Measurements from ENCODE around the gene MAFG. TPM values are rescaled to one million over a fixed set of nuclear protein-coding genes. Genes with fewer than 3 reads are reported as not detected.
A peak's percentile ranks its signal among the peaks of the same experiment; 100 is the strongest.

Gene MAFG
- total RNA-seq, 6 donors from 2014 or later: 23.0 to 46.4 (median 28.8) TPM

DNA sequence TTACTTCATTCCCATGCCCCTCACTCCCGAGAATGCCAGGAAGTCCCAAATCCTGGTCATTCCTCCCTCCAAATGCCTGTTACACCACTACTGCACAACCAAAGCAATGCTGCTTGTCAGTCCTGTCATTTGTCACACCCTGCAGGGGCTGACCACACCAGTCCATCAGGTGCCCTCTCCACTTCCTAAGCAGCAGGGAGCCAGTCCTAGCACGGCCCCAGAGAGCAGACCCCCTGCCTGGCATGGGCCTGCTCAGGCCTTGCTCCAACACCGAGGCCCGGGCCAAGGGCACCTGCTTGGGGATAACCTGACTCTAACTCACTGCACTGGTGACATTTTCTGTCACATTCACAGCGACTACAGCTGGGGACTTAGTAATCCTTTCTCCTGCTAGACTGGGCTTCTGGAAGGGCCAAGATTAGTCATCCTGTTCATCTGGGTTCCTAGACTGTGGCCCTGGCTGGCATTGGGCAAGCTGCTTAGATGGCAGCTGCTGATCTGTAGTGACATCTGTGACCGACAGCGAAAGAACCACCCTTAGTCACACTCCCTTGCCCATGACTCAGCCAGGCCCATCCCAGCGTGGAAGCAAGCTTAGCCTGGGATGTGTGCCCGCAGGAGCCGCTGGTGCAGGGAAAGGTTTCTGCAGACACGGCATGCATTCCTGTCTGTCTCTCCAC is 41.5 kb downstream of the MAFG start:
- no peaks in the 10 kb centered on the region for H3K9me3 ChIP-seq
- 92 to 95% methylated on average over 7 to 11 of the region's 11 CpGs for WGBS, 2 donors
- no peak overlapping the region for H3K4me3 ChIP-seq
- DNase-seq (peak in 1 of 2 donors; percentile 49), ATAC-seq (ENCODE audit: low FRiP score in 2 of 2) (no peak)
- TF ChIP-seq EP300 (IDR thresholded peaks at IDR 0.05) (no peak), POLR2AphosphoS5 (IDR thresholded peaks at IDR 0.05) (no peak), POLR2A (IDR thresholded peaks at IDR 0.05) (no peak)
- TF ChIP-seq, protein P1, sequence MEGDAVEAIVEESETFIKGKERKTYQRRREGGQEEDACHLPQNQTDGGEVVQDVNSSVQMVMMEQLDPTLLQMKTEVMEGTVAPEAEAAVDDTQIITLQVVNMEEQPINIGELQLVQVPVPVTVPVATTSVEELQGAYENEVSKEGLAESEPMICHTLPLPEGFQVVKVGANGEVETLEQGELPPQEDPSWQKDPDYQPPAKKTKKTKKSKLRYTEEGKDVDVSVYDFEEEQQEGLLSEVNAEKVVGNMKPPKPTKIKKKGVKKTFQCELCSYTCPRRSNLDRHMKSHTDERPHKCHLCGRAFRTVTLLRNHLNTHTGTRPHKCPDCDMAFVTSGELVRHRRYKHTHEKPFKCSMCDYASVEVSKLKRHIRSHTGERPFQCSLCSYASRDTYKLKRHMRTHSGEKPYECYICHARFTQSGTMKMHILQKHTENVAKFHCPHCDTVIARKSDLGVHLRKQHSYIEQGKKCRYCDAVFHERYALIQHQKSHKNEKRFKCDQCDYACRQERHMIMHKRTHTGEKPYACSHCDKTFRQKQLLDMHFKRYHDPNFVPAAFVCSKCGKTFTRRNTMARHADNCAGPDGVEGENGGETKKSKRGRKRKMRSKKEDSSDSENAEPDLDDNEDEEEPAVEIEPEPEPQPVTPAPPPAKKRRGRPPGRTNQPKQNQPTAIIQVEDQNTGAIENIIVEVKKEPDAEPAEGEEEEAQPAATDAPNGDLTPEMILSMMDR (IDR thresholded peaks at IDR 0.05): no peak
- peaks cover 12 to 73% (median 53%) of the 10 kb centered on the region in 4 donors for H3K36me3 ChIP-seq
- H3K27me3 ChIP-seq: no peaks in the 10 kb centered on the region
- H3K4me1 ChIP-seq: peaks cover 12 to 16% (median 14%) of the 10 kb centered on the region in 4 donors
- no peak overlapping the region for H3K27ac ChIP-seq

- H3K9me3 ChIP-seq: no peaks in the 10 kb centered on the region
- peaks cover 9 to 12% (median 10%) of the 10 kb centered on the region in 4 donors for H3K4me1 ChIP-seq
- no peak overlapping the region for H3K27ac ChIP-seq
- no peak for TF ChIP-seq POLR2A (IDR thresholded peaks at IDR 0.05)
- 88 to 92% methylated on average over 10 of the region's 10 CpGs for WGBS, 2 donors
- H3K27me3 ChIP-seq: no peaks in the 10 kb centered on the region
- peaks cover 12 to 73% (median 53%) of the 10 kb centered on the region in 4 donors for H3K36me3 ChIP-seq
- ATAC-seq (ENCODE audit: low FRiP score in 2 of 2) (no peak), DNase-seq (no peak)
- no peak overlapping the region for H3K4me3 ChIP-seq
These were observed 42.1 kb downstream of the MAFG start for GRCh38 chr17:81885454-81885853.

- peaks cover 12 to 72% (median 54%) of the 10 kb centered on the region in 4 donors for H3K36me3 ChIP-seq
These were observed 42.6 kb downstream of the MAFG start for GRCh38 chr17:81884968-81885367.

GRCh38 chr17:81884520-81884919 is 43.0 kb downstream of the MAFG start:
- DNase-seq (no peak), ATAC-seq (ENCODE audit: low FRiP score in 2 of 2) (no peak)
- WGBS, 2 donors: 75 to 78% methylated on average over 5 to 11 of the region's 11 CpGs
- peaks cover 12 to 72% (median 53%) of the 10 kb centered on the region in 4 donors for H3K36me3 ChIP-seq
- H3K4me3 ChIP-seq: no peak overlapping the region
- no peaks in the 10 kb centered on the region for H3K27me3 ChIP-seq
- H3K4me1 ChIP-seq: peaks cover 0 to 3% (median under 1%) of the 10 kb centered on the region in 4 donors
- TF ChIP-seq POLR2A (IDR thresholded peaks at IDR 0.05) (no peak), EP300 (IDR thresholded peaks at IDR 0.05) (no peak), POLR2AphosphoS5 (IDR thresholded peaks at IDR 0.05) (no peak)
- TF ChIP-seq, protein P1 (IDR thresholded peaks at IDR 0.05): no peak
- H3K27ac ChIP-seq: no peak overlapping the region
- no peaks in the 10 kb centered on the region for H3K9me3 ChIP-seq

More at GRCh38 chr17:81884968-81885367, 42.6 kb downstream of the MAFG start:
- DNase-seq (peak in 1 of 2 donors; percentile 36), ATAC-seq (ENCODE audit: low FRiP score in 2 of 2) (peak; percentile 23 to 45)
- TF ChIP-seq POLR2AphosphoS5 (IDR thresholded peaks at IDR 0.05) (no peak), POLR2A (IDR thresholded peaks at IDR 0.05) (no peak), EP300 (IDR thresholded peaks at IDR 0.05) (no peak)
- TF ChIP-seq, protein P1 (IDR thresholded peaks at IDR 0.05): no peak
- H3K27ac ChIP-seq: no peak overlapping the region
- 97 to 100% methylated on average over 2 to 5 of the region's 5 CpGs for WGBS, 2 donors
- H3K9me3 ChIP-seq: no peaks in the 10 kb centered on the region
- peaks cover 4 to 7% (median 5%) of the 10 kb centered on the region in 4 donors for H3K4me1 ChIP-seq
- H3K27me3 ChIP-seq: no peaks in the 10 kb centered on the region
- H3K4me3 ChIP-seq: no peak overlapping the region

- Histone ChIP-seq H3K27ac (no peak overlapping the region), H3K4me1 (no peaks in the 10 kb centered on the region), H3K27me3 (no peaks in the 10 kb centered on the region), H3K9me3 (no peaks in the 10 kb centered on the region), H3K36me3 (peaks cover 0 to 23% (median 9%) of the 10 kb centered on the region in 4 donors), H3K4me3 (no peak overlapping the region)
- no peak for ATAC-seq (ENCODE audit: low FRiP score in 2 of 2)
- DNase-seq: no peak
- TF ChIP-seq, protein P1 (IDR thresholded peaks at IDR 0.05): no peak
- TF ChIP-seq POLR2AphosphoS5 (IDR thresholded peaks at IDR 0.05) (no peak), POLR2A (IDR thresholded peaks at IDR 0.05) (no peak), EP300 (IDR thresholded peaks at IDR 0.05) (no peak)
- WGBS, 2 donors: 87 to 95% methylated on average over 5 of the region's 5 CpGs
These were observed 48.4 kb downstream of the MAFG start for GRCh38 chr17:81879121-81879520.

Data from upper lobe of left lung (tissue), 6 donors.